Neutrophil (primary cell): ENCODE results near the gene CDC14A.
A peak's percentile ranks its signal among the peaks of the same experiment; 100 is the strongest.

Experiments used
- H3K27ac ChIP-seq: fragments of 200-600 bp; sonication (generic); 2 replicates; pipeline ENCODE4 v1.5.1; 2016; ENCODE audit warnings: mild to moderate bottlenecking, moderate library complexity
- H3K27me3 ChIP-seq: fragments of 200-600 bp; sonication (generic); 2 replicates; pipeline ENCODE4 v1.6.0; 2016; ENCODE audit warnings: mild to moderate bottlenecking
- H3K36me3 ChIP-seq: fragments of 200-600 bp; sonication (generic); 2 replicates; pipeline ENCODE4 v1.5.1; 2017
- H3K4me1 ChIP-seq, 2 experiments: fragments of 200-600 bp in 1 of 2; sonication (generic) in 1 of 2; 1 replicate in 1 of 2; 2 replicates in 1 of 2; pipeline versions ENCODE4 v1.5.1 to v1.6.1; 2013 to 2016; ENCODE audit warnings: low read depth in 1 of 2, low read length in 1 of 2, mild to moderate bottlenecking in 1 of 2, moderate library complexity in 1 of 2; ENCODE audit not compliant: control insufficient read depth in 1 of 2, insufficient read depth in 1 of 2
- H3K4me3 ChIP-seq, 2 experiments: fragments of 200-600 bp in 1 of 2; sonication (generic) in 1 of 2; 1 replicate in 1 of 2; 2 replicates in 1 of 2; pipeline ENCODE4 v1.5.1; 2013 to 2016; ENCODE audit warnings: low read depth in 1 of 2, low read length in 1 of 2, mild to moderate bottlenecking in 1 of 2, moderate library complexity in 1 of 2
- H3K9me3 ChIP-seq: fragments of 200-600 bp; sonication (generic); 2 replicates; pipeline ENCODE4 v1.5.1; 2016
- CTCF ChIP-seq: fragments of 200-600 bp; sonication (generic); IDR thresholded peaks from 2 replicates; pipeline ENCODE4 v1.5.1; 2016; ENCODE audit warnings: antibody characterized with exemption

Gene CDC14A

GRCh38 chr1:100528871-100529270, 176.6 kb downstream of the CDC14A start:
- H3K27ac ChIP-seq: no peak overlapping the region
- H3K4me3 ChIP-seq: no peak overlapping the region
- no peaks in the 10 kb centered on the region for H3K36me3 ChIP-seq
- H3K27me3 ChIP-seq: no peaks in the 10 kb centered on the region
- no peaks in the 10 kb centered on the region for H3K9me3 ChIP-seq
- no peak for TF ChIP-seq CTCF
- peaks cover 42 to 51% of the 10 kb centered on the region in 2 experiments for H3K4me1 ChIP-seq

GRCh38 chr1:100530141-100530540, 177.8 kb downstream of the CDC14A start:
- H3K27ac ChIP-seq: peak overlapping the region; percentile 87
- TF ChIP-seq CTCF: no peak

GRCh38 chr1:100530880-100531487, 178.7 kb downstream of the CDC14A start:
- no peak for TF ChIP-seq CTCF
- Histone ChIP-seq H3K4me3 (peak overlapping the region; percentile 22 to 24), H3K27ac (peak overlapping the region; percentile 87), H3K27me3 (peaks cover 3% of the 10 kb centered on the region), H3K9me3 (no peaks in the 10 kb centered on the region), H3K36me3 (no peaks in the 10 kb centered on the region), H3K4me1 (peaks cover 53 to 69% of the 10 kb centered on the region in 2 experiments)

More at GRCh38 chr1:100530141-100530540, 177.8 kb downstream of the CDC14A start:
- Histone ChIP-seq H3K4me3 (peak overlapping the region in 1 of 2 experiments; percentile 22), H3K27me3 (no peaks in the 10 kb centered on the region), H3K9me3 (no peaks in the 10 kb centered on the region), H3K36me3 (no peaks in the 10 kb centered on the region), H3K4me1 (peaks cover 45 to 61% of the 10 kb centered on the region in 2 experiments)

- peaks cover 53 to 66% of the 10 kb centered on the region in 2 experiments for H3K4me1 ChIP-seq
- no peaks in the 10 kb centered on the region for H3K9me3 ChIP-seq
- H3K4me3 ChIP-seq: peak overlapping the region in 1 of 2 experiments; percentile 22
- TF ChIP-seq CTCF: no peak
- peak overlapping the region; percentile 87 for H3K27ac ChIP-seq
- H3K36me3 ChIP-seq: no peaks in the 10 kb centered on the region
- H3K27me3 ChIP-seq: peaks cover 20% of the 10 kb centered on the region
Measured at GRCh38 chr1:100532645-100533044, 180.3 kb downstream of the CDC14A start.

GRCh38 chr1:100535264-100535663, 183.0 kb downstream of the CDC14A start:
- H3K27me3 ChIP-seq: peaks cover 46% of the 10 kb centered on the region
- TF ChIP-seq CTCF: no peak
- peaks cover 64 to 69% of the 10 kb centered on the region in 2 experiments for H3K4me1 ChIP-seq
- H3K36me3 ChIP-seq: no peaks in the 10 kb centered on the region
- H3K4me3 ChIP-seq: no peak overlapping the region
- peak overlapping the region; percentile 43 for H3K27ac ChIP-seq
- no peaks in the 10 kb centered on the region for H3K9me3 ChIP-seq
